GM19238 (cell line): ENCODE data around the gene P2RY14.

ENCODE experiments used
- DNase-seq: peaks from one replicate; pipeline ENCODE4 v3.0.0; 2011; ENCODE audit warnings: low spot score; ENCODE audit not compliant: insufficient read length

The P2RY14 gene

GRCh38 chr3:151216641-151217607, 61.4 kb downstream of the P2RY14 start:
- no peak for DNase-seq

GRCh38 chr3:151214459-151214858, 63.9 kb downstream of the P2RY14 start:
- DNase-seq = no peak

DNA sequence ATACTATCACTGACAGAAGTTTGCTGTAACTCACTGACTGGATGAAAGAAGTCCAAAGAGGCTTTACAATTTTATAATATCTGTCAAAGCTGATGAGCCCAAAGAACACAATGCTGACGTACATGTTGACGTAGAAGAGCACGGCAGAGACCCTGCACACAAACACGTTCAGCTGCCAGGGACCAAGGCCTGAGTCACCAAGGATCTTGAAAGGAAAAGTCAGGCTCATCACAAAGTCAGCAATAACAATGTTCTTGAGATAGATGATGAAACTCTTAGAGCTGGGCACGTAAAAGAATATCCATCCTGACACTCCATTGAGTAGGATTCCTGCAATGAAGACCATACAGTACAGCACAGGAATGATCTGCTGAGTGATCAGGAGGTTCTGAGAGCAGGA, 64.5 kb downstream of the P2RY14 start:
- no peak for DNase-seq

DNA sequence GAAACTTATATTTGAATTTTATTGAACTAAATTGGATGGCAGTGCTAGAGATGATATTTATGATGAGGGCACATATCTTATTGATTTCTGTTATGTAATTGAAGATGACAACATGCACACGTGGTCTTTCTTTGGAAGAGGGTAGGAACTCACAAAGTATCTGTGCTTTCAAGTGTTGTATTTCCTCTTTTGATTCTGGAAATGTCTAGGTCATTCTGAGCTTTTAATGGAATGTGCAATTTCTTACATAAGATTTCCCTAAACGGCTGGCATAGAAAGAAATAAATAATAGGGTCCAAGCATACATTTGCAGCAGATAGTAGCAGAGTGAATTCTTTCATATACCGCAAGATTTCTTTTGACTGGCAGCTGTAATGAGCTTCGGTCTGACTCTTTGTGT, 65.2 kb downstream of the P2RY14 start:
- no peak for DNase-seq

- DNase-seq = no peak
Measured at GRCh38 chr3:151210676-151211381, 67.5 kb downstream of the P2RY14 start.

DNA sequence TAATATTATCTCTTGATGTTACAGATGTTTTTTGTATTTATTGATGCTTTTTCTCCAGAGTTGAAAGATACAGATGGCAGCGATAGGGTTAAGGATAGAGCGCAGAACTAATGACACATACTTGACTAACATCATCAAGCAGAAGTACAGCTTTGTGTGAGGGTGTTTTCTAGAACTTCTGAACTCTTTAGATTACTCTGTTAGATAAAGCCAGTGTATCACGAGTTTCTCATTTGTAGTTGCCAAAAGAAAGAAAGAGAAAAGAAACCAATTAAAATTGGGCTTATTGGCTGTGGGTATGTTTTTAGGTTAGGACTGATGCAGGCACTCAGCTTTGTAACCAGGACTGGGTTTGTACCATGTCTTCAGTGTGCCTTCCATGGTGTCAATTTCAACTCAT, 68.7 kb downstream of the P2RY14 start:
- no peak for DNase-seq

- no peak for DNase-seq
Measured at GRCh38 chr3:151206201-151206600, 72.1 kb downstream of the P2RY14 start.

GRCh38 chr3:151205482-151205881, 72.9 kb downstream of the P2RY14 start:
- no peak for DNase-seq

GRCh38 chr3:151204530-151205402, 73.6 kb downstream of the P2RY14 start:
- DNase-seq = no peak

- no peak for DNase-seq
Measured at GRCh38 chr3:151203051-151203420, 75.3 kb downstream of the P2RY14 start, which contains the start of gene GPR171. TSS of gene GPR171 (minus strand) at chr3:151203216. CDS start at chr3:151199386, 3,830 bp downstream.

GRCh38 chr3:151201051-151201730, 77.2 kb downstream of the P2RY14 start:
- DNase-seq = no peak

DNA sequence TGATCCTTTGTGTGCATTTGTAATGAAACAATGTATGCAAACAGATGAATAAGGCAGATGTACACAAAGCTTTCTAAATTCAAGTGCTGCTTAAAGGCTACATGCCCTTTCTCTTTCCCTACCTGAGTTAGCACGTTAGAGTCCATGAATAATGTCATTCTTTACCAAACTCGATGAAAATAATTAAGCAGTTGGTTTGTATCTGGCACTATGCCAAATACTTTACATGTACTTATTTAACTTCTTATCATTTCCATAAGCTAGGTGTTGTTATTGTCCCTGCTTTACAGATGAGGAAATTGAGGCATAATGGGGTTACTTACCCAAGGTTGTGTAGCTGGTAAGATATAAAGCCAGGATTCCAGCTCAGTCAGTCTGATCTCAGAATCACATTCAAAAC, 77.8 kb downstream of the P2RY14 start:
- DNase-seq = no peak

GRCh38 chr3:151199554-151200438, 78.5 kb downstream of the P2RY14 start:
- no peak for DNase-seq

DNA sequence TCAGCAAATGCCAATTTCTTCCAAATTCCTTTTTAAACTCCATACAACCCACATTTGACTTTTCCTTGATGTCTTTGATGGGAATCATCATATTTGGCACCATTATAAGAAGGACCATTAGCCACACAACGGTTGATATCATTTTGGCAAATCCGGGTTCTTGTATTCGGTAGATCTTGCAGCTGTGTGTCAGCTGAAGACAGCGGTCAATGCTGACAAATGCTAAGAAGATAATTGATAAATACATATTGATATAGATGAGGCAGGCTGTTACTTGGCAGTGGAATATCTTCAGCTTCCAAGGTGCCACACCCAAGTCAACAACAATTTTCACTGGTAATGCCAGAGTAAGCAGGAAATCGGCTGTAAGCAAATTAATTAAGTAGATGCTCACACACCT, 79.5 kb downstream of the P2RY14 start:
- DNase-seq = no peak

DNA sequence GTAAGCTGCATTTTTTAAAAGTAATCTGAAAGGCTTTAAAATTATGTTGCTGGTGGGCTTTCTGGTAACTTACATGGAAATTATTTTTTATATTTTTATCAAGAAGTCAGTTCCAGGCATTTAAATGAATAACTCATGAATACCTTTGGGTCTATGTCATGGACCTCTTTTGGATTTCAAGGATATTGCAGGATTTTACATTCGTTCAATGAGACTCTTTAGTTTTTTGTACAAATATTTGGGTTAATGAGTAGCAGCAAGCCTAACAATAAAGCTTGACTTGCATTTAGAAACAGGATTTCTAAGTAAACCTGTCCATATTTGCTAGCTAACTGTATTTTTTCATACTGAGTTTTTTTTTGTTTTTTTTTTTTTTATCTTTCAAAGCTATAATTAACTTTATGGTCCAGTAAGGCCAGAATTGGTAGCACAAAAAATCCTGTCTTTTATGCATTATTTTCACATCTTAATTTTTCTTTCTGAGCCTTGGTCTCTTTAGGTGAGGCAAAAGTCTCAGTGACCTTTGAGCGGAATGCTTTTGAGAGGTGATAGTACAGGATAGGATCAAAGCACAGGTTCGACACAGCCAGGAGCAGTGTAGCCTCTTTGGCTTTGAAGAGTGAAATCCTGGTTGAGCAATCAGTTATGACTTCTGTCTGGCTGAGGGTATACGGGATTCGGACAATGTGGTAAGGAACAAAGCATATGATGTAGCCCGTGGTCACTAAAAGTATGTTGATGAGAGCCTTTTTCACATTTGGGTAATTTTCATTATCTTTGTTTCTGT, 80.2 kb downstream of the P2RY14 start:
- DNase-seq = no peak

GRCh38 chr3:151197228-151197627, 81.1 kb downstream of the P2RY14 start:
- DNase-seq = no peak

GRCh38 chr3:151196434-151196833, 81.9 kb downstream of the P2RY14 start:
- DNase-seq = no peak

DNA sequence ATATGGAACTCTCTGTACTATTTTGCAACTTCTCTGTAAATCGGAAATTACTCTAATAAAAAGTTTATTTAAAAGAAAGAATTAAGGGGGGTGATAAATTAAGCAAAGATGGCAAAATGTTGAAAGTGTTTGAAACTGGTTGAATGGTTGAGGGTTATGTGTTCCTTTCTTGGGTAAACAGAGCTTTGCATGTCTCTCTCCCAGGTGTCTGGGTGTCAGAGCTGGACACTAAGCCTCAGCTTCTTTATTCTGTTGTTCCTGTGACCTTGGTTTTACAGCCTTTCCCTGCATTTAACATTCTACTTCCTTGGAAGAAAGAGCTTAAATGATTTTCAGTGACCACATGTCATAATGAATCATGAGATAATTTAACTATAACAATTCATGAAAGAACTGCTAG, 82.5 kb downstream of the P2RY14 start:
- no peak for DNase-seq

DNA sequence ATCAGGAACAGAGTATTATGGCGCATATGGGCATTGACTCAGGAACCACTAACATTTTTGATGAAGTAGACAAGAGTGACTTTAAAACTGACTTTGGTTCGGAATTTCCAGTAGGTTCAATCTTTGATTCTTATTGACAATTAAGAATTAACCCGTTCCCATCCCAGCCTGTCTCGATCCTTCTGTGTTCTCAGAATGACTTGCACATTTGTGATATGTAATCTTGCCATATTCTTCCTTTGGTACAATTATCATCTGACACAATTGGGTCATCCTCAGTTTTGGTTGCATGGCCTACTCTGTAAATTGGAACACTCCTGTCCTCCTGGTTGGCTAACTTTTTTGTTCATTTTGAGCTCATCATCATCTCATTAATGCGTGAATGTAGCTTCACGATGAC, 85.8 kb downstream of the P2RY14 start:
- DNase-seq = no peak
